ENCODE measurements around the gene TNFRSF1B.
"Not testable (repeated sequence)": the region's sequence is repeated elsewhere in the genome, so short reads cannot be mapped to it uniquely, and the experiment has no call there.

The TNFRSF1B gene

GRCh38 chr1:12194666-12195216 is 27.9 kb downstream of the TNFRSF1B start:
- DNase-seq: no peak

DNA sequence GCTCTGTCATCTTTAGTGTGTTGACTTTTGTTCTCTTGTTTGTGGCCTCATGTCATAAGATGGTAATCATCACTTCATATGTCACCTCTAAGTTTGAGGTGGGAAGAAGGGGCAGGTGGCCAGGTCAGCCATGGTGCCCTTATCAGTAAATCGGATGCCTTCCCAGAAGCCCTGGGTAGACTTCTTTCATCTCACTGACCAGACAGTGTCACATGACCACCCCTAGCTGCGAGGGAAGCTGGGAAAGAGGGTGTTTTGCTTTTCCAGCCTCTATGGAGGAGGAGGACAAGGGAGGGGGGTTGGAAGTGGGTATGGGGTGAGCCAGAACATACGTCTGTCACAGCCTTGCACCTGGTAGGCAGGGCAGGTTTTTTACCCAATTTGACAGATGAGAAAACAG is 28.6 kb downstream of the TNFRSF1B start:
- DNase-seq: no peak

DNA sequence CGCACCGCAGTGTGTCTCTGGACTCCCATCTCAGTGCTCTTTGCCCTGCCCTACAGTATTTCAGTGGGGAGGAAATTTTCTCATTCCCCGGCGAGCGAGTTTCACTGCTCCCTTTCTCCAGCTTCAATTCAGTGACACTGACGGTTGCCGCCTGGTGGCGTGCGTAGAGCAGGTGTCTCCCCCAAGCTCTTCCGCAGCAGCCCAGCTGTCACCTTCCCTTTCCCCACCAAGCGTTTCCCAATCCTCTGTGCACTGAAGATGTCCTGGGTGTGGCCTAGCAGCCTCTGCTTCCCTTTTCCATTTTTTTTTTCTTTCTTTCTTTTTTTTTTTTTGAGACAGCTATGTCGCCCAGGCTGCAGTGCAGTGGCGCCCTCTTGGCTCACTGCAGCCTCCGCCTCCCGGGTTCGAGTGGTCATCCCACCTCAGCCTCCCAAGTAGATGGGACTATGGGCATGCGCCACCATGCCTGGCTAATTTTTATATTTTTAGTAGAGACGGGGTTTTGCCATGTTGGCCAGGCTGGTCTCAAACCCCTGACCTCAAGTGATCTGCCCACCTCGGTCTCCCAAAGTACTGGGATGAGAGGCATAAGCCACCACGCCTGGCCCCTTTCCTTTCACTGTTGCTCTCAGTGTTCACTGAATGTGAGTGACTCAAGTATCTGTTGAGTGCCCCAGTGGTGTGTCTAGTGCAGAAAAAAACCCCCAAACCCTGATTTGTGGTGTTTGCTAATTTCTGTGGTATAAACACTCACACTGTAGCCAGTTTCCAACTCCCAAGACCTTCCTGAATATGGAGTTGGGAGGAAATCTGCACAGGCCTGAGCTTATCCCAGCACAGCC is 30.1 kb downstream of the TNFRSF1B start:
- no peak for DNase-seq

- DNase-seq: no peak
These were observed 30.7 kb downstream of the TNFRSF1B start for GRCh38 chr1:12197483-12197880.

DNA sequence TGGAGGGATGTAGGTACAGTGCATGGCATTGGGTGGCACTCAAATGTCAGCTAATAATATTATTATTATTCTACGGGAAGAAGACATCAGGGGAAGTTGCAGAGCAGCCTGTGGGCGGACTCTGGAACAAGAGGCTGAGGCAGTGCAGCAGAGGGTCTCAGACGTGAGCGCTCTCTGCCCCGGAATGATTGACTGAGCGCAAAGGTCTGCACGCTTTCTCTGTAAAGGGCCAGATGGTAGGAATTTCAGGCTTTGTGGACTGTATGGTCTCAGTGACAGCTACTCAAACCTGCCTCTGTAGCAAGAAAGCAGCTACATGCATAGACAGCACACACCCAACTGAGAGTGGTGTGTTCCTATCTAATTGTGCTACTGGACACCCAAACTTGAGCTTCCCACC is 33.4 kb downstream of the TNFRSF1B start:
- DNase-seq: no peak

- peak; percentile 59 for DNase-seq
These were observed 34.8 kb downstream of the TNFRSF1B start for GRCh38 chr1:12201352-12202189.

DNA sequence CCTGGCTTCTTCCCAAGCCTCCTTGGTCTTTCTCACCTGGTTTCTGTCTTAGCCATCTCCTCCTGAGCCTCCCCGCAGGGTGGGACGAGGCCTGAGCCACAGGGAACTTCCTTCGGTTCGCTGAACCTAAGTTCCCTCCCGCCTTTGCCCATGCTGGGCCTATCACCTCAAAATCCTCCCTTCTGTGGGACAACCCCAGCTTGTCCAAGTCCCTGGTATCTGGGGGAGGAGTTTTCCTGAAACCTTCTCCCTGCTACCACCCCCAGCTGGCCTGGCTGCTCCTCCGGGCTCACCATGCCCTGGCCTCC is 35.4 kb downstream of the TNFRSF1B start:
- no peak for DNase-seq

GRCh38 chr1:12202577-12202976 is 35.8 kb downstream of the TNFRSF1B start:
- DNase-seq: no peak

GRCh38 chr1:12203216-12204007 is 36.6 kb downstream of the TNFRSF1B start:
- no peak for DNase-seq

GRCh38 chr1:12204140-12204539 is 37.3 kb downstream of the TNFRSF1B start:
- peak; percentile 42 for DNase-seq

GRCh38 chr1:12204754-12205658 is 38.2 kb downstream of the TNFRSF1B start:
- no peak for DNase-seq

GRCh38 chr1:12206238-12206637 is 39.4 kb downstream of the TNFRSF1B start:
- DNase-seq: no peak

DNA sequence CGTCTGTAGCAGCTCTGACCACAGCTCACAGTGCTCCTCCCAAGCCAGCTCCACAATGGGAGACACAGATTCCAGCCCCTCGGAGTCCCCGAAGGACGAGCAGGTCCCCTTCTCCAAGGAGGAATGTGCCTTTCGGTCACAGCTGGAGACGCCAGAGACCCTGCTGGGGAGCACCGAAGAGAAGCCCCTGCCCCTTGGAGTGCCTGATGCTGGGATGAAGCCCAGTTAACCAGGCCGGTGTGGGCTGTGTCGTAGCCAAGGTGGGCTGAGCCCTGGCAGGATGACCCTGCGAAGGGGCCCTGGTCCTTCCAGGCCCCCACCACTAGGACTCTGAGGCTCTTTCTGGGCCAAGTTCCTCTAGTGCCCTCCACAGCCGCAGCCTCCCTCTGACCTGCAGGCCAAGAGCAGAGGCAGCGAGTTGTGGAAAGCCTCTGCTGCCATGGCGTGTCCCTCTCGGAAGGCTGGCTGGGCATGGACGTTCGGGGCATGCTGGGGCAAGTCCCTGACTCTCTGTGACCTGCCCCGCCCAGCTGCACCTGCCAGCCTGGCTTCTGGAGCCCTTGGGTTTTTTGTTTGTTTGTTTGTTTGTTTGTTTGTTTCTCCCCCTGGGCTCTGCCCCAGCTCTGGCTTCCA is 40.1 kb downstream of the TNFRSF1B start:
- DNase-seq: no peak

GRCh38 chr1:12208271-12208670 is 41.5 kb downstream of the TNFRSF1B start:
- DNase-seq: no peak

- peak; percentile 85 for DNase-seq
These were observed 42.1 kb downstream of the TNFRSF1B start for GRCh38 chr1:12208764-12209494.

- DNase-seq: no peak
These were observed 42.7 kb downstream of the TNFRSF1B start for GRCh38 chr1:12209495-12209832.

- DNase-seq: no peak
These were observed 48.5 kb downstream of the TNFRSF1B start for GRCh38 chr1:12215118-12215961.

- no peak for DNase-seq
These were observed 53.0 kb downstream of the TNFRSF1B start for GRCh38 chr1:12219800-12220199.

DNA sequence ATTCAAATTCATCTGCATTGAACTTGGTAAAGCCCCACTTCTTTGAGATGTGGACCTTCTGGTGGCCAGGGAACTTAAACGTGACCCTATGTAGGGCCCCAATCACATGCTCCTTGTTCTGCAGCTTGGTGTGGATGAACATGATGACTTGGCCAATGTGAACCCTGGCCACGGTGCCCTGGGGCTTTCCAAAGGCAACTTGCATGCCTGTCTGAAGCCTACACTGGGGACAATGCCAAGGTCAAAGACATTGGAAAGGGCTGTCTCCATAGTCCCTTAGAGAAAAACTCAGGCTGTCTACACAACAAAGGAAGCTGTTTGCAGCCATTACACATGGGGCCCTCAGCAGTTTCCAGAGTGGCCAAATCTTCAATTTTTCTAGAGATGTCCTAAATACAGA is 54.1 kb downstream of the TNFRSF1B start:
- no peak for DNase-seq

GRCh38 chr1:12222700-12223099 is 55.9 kb downstream of the TNFRSF1B start:
- DNase-seq: not testable (repeated sequence)

Measured in CD4-positive, alpha-beta T cell treated with Interleukin-17A for 1 hour (primary cell).